ENCODE results near the gene BHLHE41. TPM values are rescaled to one million over a fixed set of nuclear protein-coding genes. Genes with fewer than 3 reads are reported as not detected.

BHLHE41 gene
- polyA plus RNA-seq, 1 donor from 2014 or later, result not detected

GRCh38 chr12:26095186-26095585, 29.7 kb downstream of the BHLHE41 start:
- H3K9me3 ChIP-seq (ENCODE audit: low read length), result no peaks in the 10 kb centered on the region
- H3F3A ChIP-seq (ENCODE audit: insufficient read depth, low read length, poor library complexity, severe bottlenecking), result no peaks in the 10 kb centered on the region
- no peak overlapping the region for H2AFZ ChIP-seq (ENCODE audit: low read depth, low read length)
- H3K4me2 ChIP-seq (ENCODE audit: low read length), result no peak overlapping the region
- H3K27ac ChIP-seq (ENCODE audit: low read length), result no peak overlapping the region
- H4K20me1 ChIP-seq (ENCODE audit: insufficient read depth), result no peaks in the 10 kb centered on the region
- no peaks in the 10 kb centered on the region for H3K79me2 ChIP-seq (replicated peaks; ENCODE audit: insufficient read depth, low read length)
- no peak for TF ChIP-seq TAF1 (IDR thresholded peaks at IDR 0.05; ENCODE audit: low read depth)
- TF ChIP-seq REST (IDR thresholded peaks at IDR 0.05; ENCODE audit: borderline replicate concordance), result no peak
- TF ChIP-seq SMC3 (conservative IDR thresholded peaks at IDR 0.05; ENCODE audit: poor library complexity), result no peak
- no peak for TF ChIP-seq MXI1 (conservative IDR thresholded peaks at IDR 0.05; ENCODE audit: poor library complexity, severe bottlenecking)
- TF ChIP-seq EP300 (conservative IDR thresholded peaks at IDR 0.05; ENCODE audit: poor library complexity, severe bottlenecking), result no peak
- TF ChIP-seq CTCF (IDR thresholded peaks at IDR 0.05; ENCODE audit: poor library complexity, severe bottlenecking), result no peak
- TF ChIP-seq RAD21 (conservative IDR thresholded peaks at IDR 0.05), result no peak
- TF ChIP-seq POLR2AphosphoS5 (IDR thresholded peaks at IDR 0.05), result no peak
- no peak for TF ChIP-seq EZH2 (IDR thresholded peaks at IDR 0.05; ENCODE audit: borderline replicate concordance, insufficient read depth, low read length, poor library complexity, severe bottlenecking)
- no peak overlapping the region for H3K9ac ChIP-seq (ENCODE audit: low read length)
- no peak overlapping the region for H3K4me3 ChIP-seq (ENCODE audit: low read length)
- no peaks in the 10 kb centered on the region for H3K27me3 ChIP-seq (ENCODE audit: insufficient read depth, low read depth, low read length)
- H3K36me3 ChIP-seq (ENCODE audit: insufficient read depth, low read length), result no peaks in the 10 kb centered on the region
- H3K9me2 ChIP-seq (ENCODE audit: insufficient read depth, low read length), result no peaks in the 10 kb centered on the region

GRCh38 chr12:26092346-26093105, 32.3 kb downstream of the BHLHE41 start:
- Histone ChIP-seq H3K36me3 (ENCODE audit: insufficient read depth, low read length) (no peaks in the 10 kb centered on the region), H3K4me3 (ENCODE audit: low read length) (no peak overlapping the region), H3K9ac (ENCODE audit: low read length) (no peak overlapping the region), H3F3A (ENCODE audit: insufficient read depth, low read length, poor library complexity, severe bottlenecking) (no peaks in the 10 kb centered on the region), H3K27ac (ENCODE audit: low read length) (no peak overlapping the region), H4K20me1 (ENCODE audit: insufficient read depth) (no peaks in the 10 kb centered on the region), H3K9me2 (ENCODE audit: insufficient read depth, low read length) (no peaks in the 10 kb centered on the region), H3K4me2 (ENCODE audit: low read length) (no peak overlapping the region), H3K79me2 (replicated peaks; ENCODE audit: insufficient read depth, low read length) (no peaks in the 10 kb centered on the region), H2AFZ (ENCODE audit: low read depth, low read length) (no peak overlapping the region), H3K9me3 (ENCODE audit: low read length) (no peaks in the 10 kb centered on the region), H3K27me3 (ENCODE audit: insufficient read depth, low read depth, low read length) (no peaks in the 10 kb centered on the region)
- TF ChIP-seq MXI1 (conservative IDR thresholded peaks at IDR 0.05; ENCODE audit: poor library complexity, severe bottlenecking) (no peak), EP300 (conservative IDR thresholded peaks at IDR 0.05; ENCODE audit: poor library complexity, severe bottlenecking) (no peak), RAD21 (conservative IDR thresholded peaks at IDR 0.05) (no peak), REST (IDR thresholded peaks at IDR 0.05; ENCODE audit: borderline replicate concordance) (no peak), EZH2 (IDR thresholded peaks at IDR 0.05; ENCODE audit: borderline replicate concordance, insufficient read depth, low read length, poor library complexity, severe bottlenecking) (no peak), CTCF (IDR thresholded peaks at IDR 0.05; ENCODE audit: poor library complexity, severe bottlenecking) (no peak), SMC3 (conservative IDR thresholded peaks at IDR 0.05; ENCODE audit: poor library complexity) (no peak), POLR2AphosphoS5 (IDR thresholded peaks at IDR 0.05) (no peak), TAF1 (IDR thresholded peaks at IDR 0.05; ENCODE audit: low read depth) (no peak)

All from neural cell (in vitro differentiated cells).